Sigmoid colon (tissue), 7 donors: Measurements from ENCODE around the gene RIC1. TPM values are rescaled to one million over a fixed set of nuclear protein-coding genes. Genes with fewer than 3 reads are reported as not detected.
A peak's percentile ranks its signal among the peaks of the same experiment; 100 is the strongest.

Source experiments
- DNase-seq: peaks from one replicate; pipeline ENCODE4 v3.0.0-alpha.2; 2019
- H3K27ac ChIP-seq, 4 donors: fragments of 200-600 bp; sonication (generic); one replicate each; pipeline ENCODE4 v1.5.1; 2016 to 2019; ENCODE audit warnings: mild to moderate bottlenecking in 1 of 4
- H3K27me3 ChIP-seq, 3 donors: fragments of 200-600 bp; sonication (generic); one replicate each; pipeline ENCODE4 v1.5.1; 2019; ENCODE audit warnings: mild to moderate bottlenecking in 1 of 3
- H3K36me3 ChIP-seq, 4 donors: fragments of 200-600 bp; sonication (generic); one replicate each; pipeline ENCODE4 v1.5.1; 2016 to 2019
- H3K4me1 ChIP-seq, 4 donors: fragments of 200-600 bp; sonication (generic); one replicate each; pipeline ENCODE4 v1.5.1; 2017 to 2019
- H3K4me3 ChIP-seq, 4 donors: fragments of 200-600 bp; sonication (generic); one replicate each; pipeline ENCODE4 v1.5.1; 2017 to 2019; ENCODE audit warnings: mild to moderate bottlenecking in 2 of 4, moderate library complexity in 1 of 4
- H3K9me3 ChIP-seq, 4 donors: fragments of 200-600 bp in 3 of 4; sonication (generic) in 3 of 4; one replicate each; pipeline versions ENCODE4 v1.5.1 to v1.6.1; 2013 to 2019
- EP300 ChIP-seq, 4 donors: sonication (generic); formaldehyde crosslinking; IDR thresholded peaks; one replicate each; pipeline ENCODE4 v1.6.1; 2017; ENCODE audit warnings: antibody characterized with exemption in 4 of 4
- POLR2A ChIP-seq, 2 donors: fragments of 450-650 bp; IDR thresholded peaks; one replicate each; pipeline ENCODE4 v1.6.1; 2016; ENCODE audit warnings: antibody characterized with exemption in 2 of 2, mild to moderate bottlenecking in 2 of 2, moderate library complexity in 2 of 2
- POLR2AphosphoS5 ChIP-seq, 4 donors: sonication (generic); formaldehyde crosslinking; IDR thresholded peaks; one replicate each; pipeline ENCODE4 v1.6.1; 2017; ENCODE audit warnings: antibody characterized with exemption in 4 of 4
- WGBS, 2 donors: extraction: QIAGEN DNeasy Blood & Tissue Kit; methylation state at CpG; one replicate each; pipeline ENCODE4 v1.1.7; 2013; 5-methylcytosine and 5-hydroxymethylcytosine counted together
- intact Hi-C: fragments of 100-400 bp; cut with DNase I; formaldehyde crosslinking; loops from one replicate; pipeline ENCODE4 v1.15.1; 2023
- polyA plus RNA-seq, 3 donors: library from polyadenylated mRNA; stranded (reverse); fragments of 200-250 nt; gene quantifications; one replicate each; pipeline ENCODE4 v1.2.3, GENCODE V29; 2013
- total RNA-seq, 4 donors: library from RNA; depleted of rRNA; stranded (reverse); fragments of >200 nt; gene quantifications; one replicate each; pipeline ENCODE4 v1.1.0, GENCODE V29; 2016
- TF ChIP-seq, protein P1 (sequence below), 4 experiments: fragments of 450-650 bp in 3 of 4; fragments of 200-600 bp in 1 of 4; IDR thresholded peaks; one replicate each; pipeline ENCODE4 v1.5.1; 2016 to 2019; ENCODE audit warnings: antibody characterized with exemption in 4 of 4, mild to moderate bottlenecking in 3 of 4, moderate library complexity in 2 of 4
- donor health status: healthy with polysubstance abuse.
- donor health status: Bipolar disorder and iron deficiency.
- donor health status: healthy.

Gene RIC1
- total and polyA plus RNA-seq, 7 donors, result 3.0 to 44.3 (median 29.1) TPM

DNA sequence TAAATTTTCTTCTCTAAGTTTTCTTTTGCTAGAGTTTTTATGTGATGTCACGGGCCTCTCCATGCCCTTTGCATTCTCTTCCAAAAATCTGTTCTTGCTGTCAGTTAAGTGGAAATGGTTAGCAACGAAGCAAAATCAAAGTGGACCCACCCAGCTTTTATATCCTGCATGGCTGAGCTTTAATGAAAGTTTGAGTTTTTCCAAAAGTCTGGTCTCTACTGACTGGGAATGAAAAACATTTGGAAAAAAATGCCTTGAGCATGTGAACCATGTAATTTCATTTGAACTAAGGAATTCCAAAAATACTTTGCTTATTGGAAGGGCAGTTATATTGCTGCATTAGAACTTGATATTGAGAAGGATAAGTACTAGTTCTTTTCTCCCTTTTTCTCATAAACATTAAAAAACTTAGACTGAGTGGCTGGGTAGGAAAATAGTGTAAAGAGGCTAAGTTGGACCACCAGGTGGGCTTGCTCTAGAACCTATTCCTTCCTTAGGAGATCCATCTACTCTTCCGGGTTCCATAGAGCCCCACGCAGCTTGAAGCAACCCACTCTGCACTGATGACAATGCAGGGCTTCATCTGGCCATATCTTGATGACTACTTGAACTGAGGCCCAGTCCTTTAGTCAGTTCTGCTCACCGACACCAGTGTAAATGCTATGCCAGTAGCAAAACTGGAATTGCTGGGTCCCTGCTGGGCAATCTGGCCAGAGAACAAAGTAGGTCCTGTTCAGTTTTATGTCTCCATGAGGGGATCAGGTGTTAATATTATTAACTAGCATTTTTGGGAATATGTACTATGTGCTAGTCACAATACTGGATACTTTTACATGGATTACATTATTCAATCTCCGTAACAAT is 17.4 kb upstream of the RIC1 start:
- H3K4me1 ChIP-seq, result peaks cover 0 to 4% (median 2%) of the 10 kb centered on the region in 4 donors
- peak overlapping the region in 1 of 4 donors; percentile 31 for H3K27ac ChIP-seq
- H3K27me3 ChIP-seq, result no peaks in the 10 kb centered on the region
- no peak for DNase-seq
- no peaks in the 10 kb centered on the region for H3K36me3 ChIP-seq
- TF ChIP-seq POLR2A (IDR thresholded peaks at IDR 0.05) (no peak), POLR2AphosphoS5 (IDR thresholded peaks at IDR 0.05) (no peak), EP300 (IDR thresholded peaks at IDR 0.05) (no peak)
- TF ChIP-seq, protein P1, sequence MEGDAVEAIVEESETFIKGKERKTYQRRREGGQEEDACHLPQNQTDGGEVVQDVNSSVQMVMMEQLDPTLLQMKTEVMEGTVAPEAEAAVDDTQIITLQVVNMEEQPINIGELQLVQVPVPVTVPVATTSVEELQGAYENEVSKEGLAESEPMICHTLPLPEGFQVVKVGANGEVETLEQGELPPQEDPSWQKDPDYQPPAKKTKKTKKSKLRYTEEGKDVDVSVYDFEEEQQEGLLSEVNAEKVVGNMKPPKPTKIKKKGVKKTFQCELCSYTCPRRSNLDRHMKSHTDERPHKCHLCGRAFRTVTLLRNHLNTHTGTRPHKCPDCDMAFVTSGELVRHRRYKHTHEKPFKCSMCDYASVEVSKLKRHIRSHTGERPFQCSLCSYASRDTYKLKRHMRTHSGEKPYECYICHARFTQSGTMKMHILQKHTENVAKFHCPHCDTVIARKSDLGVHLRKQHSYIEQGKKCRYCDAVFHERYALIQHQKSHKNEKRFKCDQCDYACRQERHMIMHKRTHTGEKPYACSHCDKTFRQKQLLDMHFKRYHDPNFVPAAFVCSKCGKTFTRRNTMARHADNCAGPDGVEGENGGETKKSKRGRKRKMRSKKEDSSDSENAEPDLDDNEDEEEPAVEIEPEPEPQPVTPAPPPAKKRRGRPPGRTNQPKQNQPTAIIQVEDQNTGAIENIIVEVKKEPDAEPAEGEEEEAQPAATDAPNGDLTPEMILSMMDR (IDR thresholded peaks at IDR 0.05), result no peak
- H3K9me3 ChIP-seq, result no peaks in the 10 kb centered on the region
- WGBS, 2 donors, result 81 to 90% methylated on average over 6 of the region's 6 CpGs
- intact Hi-C loops, result no loop called here
- H3K4me3 ChIP-seq, result no peak overlapping the region

DNA sequence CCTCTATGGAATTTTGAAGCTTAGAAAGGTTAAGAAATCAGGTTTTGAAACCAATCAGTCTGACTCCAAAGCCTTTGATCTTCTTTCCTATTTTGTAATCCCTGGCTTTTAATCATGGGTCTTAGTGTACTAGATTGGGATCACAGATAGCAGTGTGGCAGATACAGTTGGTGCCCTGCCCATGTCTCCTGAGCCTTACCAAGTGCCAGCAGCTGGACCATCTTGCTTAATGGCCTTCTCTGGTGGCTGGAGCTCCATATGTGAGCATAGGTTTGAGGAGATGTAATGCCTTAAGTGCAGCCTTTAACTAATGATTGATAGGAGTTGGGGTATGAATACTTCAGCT is 16.7 kb upstream of the RIC1 start:
- Histone ChIP-seq H3K36me3 (no peaks in the 10 kb centered on the region), H3K27ac (peak overlapping the region in 1 of 4 donors; percentile 31), H3K4me3 (no peak overlapping the region), H3K27me3 (no peaks in the 10 kb centered on the region), H3K9me3 (no peaks in the 10 kb centered on the region), H3K4me1 (peaks cover 0 to 4% (median 2%) of the 10 kb centered on the region in 4 donors)
- TF ChIP-seq POLR2AphosphoS5 (IDR thresholded peaks at IDR 0.05) (no peak), EP300 (IDR thresholded peaks at IDR 0.05) (no peak), POLR2A (IDR thresholded peaks at IDR 0.05) (no peak)
- TF ChIP-seq, protein P1 (IDR thresholded peaks at IDR 0.05), result no peak
- no peak for DNase-seq
- intact Hi-C loops, result no loop called here

DNA sequence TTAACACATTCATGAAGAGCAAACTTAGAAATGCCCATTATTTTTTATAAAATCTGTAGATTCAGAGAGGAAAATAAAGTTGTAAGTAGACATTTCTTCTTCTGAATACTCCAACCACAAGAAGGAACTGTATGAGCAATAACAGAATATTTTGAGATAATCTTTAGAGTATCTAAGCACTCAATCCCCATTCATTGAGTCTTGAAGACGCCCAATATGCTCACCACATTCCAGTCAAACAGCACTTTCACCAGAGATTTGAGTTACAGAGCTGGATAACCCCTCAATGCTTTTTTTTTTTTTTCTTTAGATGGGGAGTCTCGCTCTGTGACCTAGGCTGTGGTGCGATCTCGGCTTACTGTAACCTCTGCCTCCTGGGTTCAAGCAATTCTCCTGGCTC is 14.7 kb upstream of the RIC1 start:
- no peaks in the 10 kb centered on the region for H3K36me3 ChIP-seq
- no peak overlapping the region for H3K27ac ChIP-seq
- WGBS, 2 donors, result 94 to 95% methylated on average over 4 of the region's 4 CpGs
- no peaks in the 10 kb centered on the region for H3K27me3 ChIP-seq
- intact Hi-C loops, result no loop called here
- peaks cover 0 to 3% (median under 1%) of the 10 kb centered on the region in 4 donors for H3K4me1 ChIP-seq
- no peak for DNase-seq
- TF ChIP-seq EP300 (IDR thresholded peaks at IDR 0.05) (no peak), POLR2AphosphoS5 (IDR thresholded peaks at IDR 0.05) (no peak), POLR2A (IDR thresholded peaks at IDR 0.05) (no peak)
- TF ChIP-seq, protein P1 (IDR thresholded peaks at IDR 0.05), result no peak
- no peaks in the 10 kb centered on the region for H3K9me3 ChIP-seq
- no peak overlapping the region for H3K4me3 ChIP-seq

DNA sequence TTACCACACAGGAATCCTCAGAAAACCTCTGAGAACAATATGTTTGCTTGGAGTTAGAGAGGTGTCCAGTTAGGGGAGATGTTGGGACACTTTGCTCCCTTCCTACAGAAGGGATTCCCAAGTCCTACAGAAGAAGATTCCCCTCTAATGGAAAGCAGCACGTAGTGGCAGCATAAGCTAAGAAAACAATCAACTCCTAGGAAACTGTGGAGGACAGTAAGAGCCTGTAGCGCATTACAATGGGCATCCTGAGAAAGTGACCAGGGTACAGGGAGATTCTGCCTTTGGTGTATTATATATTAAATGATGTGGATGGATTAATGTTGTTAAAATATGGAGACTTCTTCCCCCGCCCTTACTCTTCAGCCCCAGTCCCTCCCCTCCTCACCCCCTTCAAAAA is 13.9 kb upstream of the RIC1 start:
- intact Hi-C loops, result no loop called here
- H3K27ac ChIP-seq, result no peak overlapping the region
- H3K36me3 ChIP-seq, result no peaks in the 10 kb centered on the region
- no peak for DNase-seq
- TF ChIP-seq POLR2AphosphoS5 (IDR thresholded peaks at IDR 0.05) (no peak), EP300 (IDR thresholded peaks at IDR 0.05) (no peak), POLR2A (IDR thresholded peaks at IDR 0.05) (no peak)
- TF ChIP-seq, protein P1 (IDR thresholded peaks at IDR 0.05), result no peak
- no peaks in the 10 kb centered on the region for H3K9me3 ChIP-seq
- H3K27me3 ChIP-seq, result no peaks in the 10 kb centered on the region
- no peaks in the 10 kb centered on the region for H3K4me1 ChIP-seq
- WGBS, 2 donors, result 95% methylated on average over 3 of the region's 3 CpGs
- no peak overlapping the region for H3K4me3 ChIP-seq
